Right lobe of liver (tissue), 6 donors: ENCODE results near the gene TMTC1. TPM values are rescaled to one million over a fixed set of nuclear protein-coding genes. Genes with fewer than 3 reads are reported as not detected.

Experiments used
- ATAC-seq, 4 donors: fragments of 200-7000 bp; cut with Tn5 transposase; one replicate each; pipeline ENCODE4 v1.9.1; 2020; ENCODE audit warnings: mild to moderate bottlenecking in 4 of 4, moderate library complexity in 4 of 4
- DNase-seq, 3 donors: peaks; one replicate each; pipeline ENCODE4 v3.0.0-alpha.2; 2020
- H3K27ac ChIP-seq, 3 donors: fragments of 200-600 bp; one replicate each; pipeline ENCODE4 v1.8.0; 2022
- H3K27me3 ChIP-seq, 2 donors: fragments of 200-600 bp; one replicate each; pipeline ENCODE4 v1.8.0; 2022
- H3K36me3 ChIP-seq, 4 donors: fragments of 200-600 bp; sonication (generic) in 1 of 4; one replicate each; pipeline versions ENCODE4 v1.5.1 to v1.8.0; 2017 to 2022; ENCODE audit warnings: control low read depth in 1 of 4
- H3K4me1 ChIP-seq, 4 donors: fragments of 200-600 bp; sonication (generic) in 1 of 4; one replicate each; pipeline versions ENCODE4 v1.5.1 to v1.8.0; 2017 to 2022; ENCODE audit warnings: control low read depth in 1 of 4
- H3K4me3 ChIP-seq, 3 donors: fragments of 200-600 bp; one replicate each; pipeline ENCODE4 v1.8.0; 2022
- H3K9me3 ChIP-seq, 4 donors: fragments of 200-600 bp; sonication (generic) in 1 of 4; one replicate each; pipeline versions ENCODE4 v1.5.1 to v1.8.0; 2017 to 2022; ENCODE audit warnings: control low read depth in 1 of 4
- POLR2A ChIP-seq: fragments of 450-650 bp; IDR thresholded peaks from one replicate; pipeline ENCODE4 v1.6.1; 2017; ENCODE audit warnings: antibody characterized with exemption, mild to moderate bottlenecking
- WGBS: methylation state at CpG from one replicate; pipeline ENCODE4 v1.1.6; 2018; ENCODE audit warnings: low coverage, low lambda C conversion rate; ENCODE audit not compliant: insufficient coverage; ENCODE audit errors: missing lambda C conversion rate; 5-methylcytosine and 5-hydroxymethylcytosine counted together
- intact Hi-C, 2 donors: fragments of 100-400 bp; cut with DNase I; formaldehyde crosslinking; loops; one replicate each; pipeline versions ENCODE4 v1.11.2 to v1.14.1; 2022
- total RNA-seq, 6 experiments: library from RNA; depleted of rRNA in 2 of 6; stranded (reverse); fragments of >200 nt in 2 of 6; fragmentation: NEBNext Ultra II Directional in 3 of 6; extraction: Animal tissue kit (Norgen Biotek cat#: 25700) in 3 of 6; gene quantifications; one replicate each; pipeline versions ENCODE4 v1.1.0 to v1.2.4, GENCODE V29; 2016 to 2023
- TF ChIP-seq, protein P1 (sequence below), 4 donors: fragments of 200-600 bp in 3 of 4; fragments of 450-650 bp in 1 of 4; IDR thresholded peaks; one replicate each; pipeline versions ENCODE4 v1.5.1 to v1.8.0; 2016 to 2022; ENCODE audit warnings: antibody characterized with exemption in 4 of 4, mild to moderate bottlenecking in 2 of 4
- donor health status: DM: no; HTN: yes; CAD: no.
- donor health status: DM: no; HTN: no; CAD: no.
- donor health status: DM: no; HTN: no; CAD: no.
- donor health status: DM: no; HTN: yes; CAD: no.
- donor health status: DM: no; HTN: yes; CAD: no.

TMTC1 gene
- total RNA-seq, 6 experiments from 2014 or later, result 3.0 to 4.2 (median 3.5) TPM

DNA sequence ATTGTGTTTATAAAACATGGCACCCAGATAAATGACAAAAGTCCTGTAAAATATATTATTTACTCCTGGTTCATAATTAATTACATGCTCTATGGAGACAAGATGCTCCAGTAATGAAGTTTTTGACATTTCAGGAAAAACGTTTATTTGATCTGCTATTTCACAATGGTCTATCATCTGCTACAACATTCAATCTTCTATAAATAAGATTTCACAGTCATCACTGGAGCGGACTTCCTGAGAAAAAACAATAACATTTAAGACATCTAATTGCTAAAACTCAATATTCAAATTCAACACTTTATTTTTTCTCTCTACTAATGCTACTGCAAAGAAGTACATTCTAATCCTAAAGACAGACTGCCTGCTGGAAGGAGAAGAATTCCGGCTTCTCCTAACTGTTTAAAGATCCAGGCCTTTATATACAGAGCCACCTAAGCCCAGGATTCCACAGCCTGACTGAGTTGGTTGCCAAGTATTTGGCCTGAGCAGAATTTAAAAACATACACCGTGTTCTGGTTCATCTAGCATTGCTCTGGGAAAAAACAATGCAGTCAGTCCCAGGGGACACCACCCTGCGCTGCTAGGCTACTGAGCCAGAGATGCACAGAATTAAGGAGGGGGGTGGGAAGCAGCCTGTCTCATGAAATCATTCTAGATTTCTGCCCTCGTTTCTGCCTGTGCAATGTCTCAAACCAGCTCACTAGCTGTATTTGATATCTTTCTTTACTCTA, 58.0 kb downstream of the TMTC1 start:
- ATAC-seq (no peak), DNase-seq (no peak)
- H3K4me3 ChIP-seq, result no peak overlapping the region
- no peak overlapping the region for H3K27ac ChIP-seq
- no peaks in the 10 kb centered on the region for H3K9me3 ChIP-seq
- H3K36me3 ChIP-seq, result no peaks in the 10 kb centered on the region
- 63% methylated on average over 6 of the region's 6 CpGs for WGBS
- H3K4me1 ChIP-seq, result no peaks in the 10 kb centered on the region
- intact Hi-C loops, result no loop called here
- no peaks in the 10 kb centered on the region for H3K27me3 ChIP-seq
- no peak for TF ChIP-seq POLR2A
- TF ChIP-seq, protein P1, sequence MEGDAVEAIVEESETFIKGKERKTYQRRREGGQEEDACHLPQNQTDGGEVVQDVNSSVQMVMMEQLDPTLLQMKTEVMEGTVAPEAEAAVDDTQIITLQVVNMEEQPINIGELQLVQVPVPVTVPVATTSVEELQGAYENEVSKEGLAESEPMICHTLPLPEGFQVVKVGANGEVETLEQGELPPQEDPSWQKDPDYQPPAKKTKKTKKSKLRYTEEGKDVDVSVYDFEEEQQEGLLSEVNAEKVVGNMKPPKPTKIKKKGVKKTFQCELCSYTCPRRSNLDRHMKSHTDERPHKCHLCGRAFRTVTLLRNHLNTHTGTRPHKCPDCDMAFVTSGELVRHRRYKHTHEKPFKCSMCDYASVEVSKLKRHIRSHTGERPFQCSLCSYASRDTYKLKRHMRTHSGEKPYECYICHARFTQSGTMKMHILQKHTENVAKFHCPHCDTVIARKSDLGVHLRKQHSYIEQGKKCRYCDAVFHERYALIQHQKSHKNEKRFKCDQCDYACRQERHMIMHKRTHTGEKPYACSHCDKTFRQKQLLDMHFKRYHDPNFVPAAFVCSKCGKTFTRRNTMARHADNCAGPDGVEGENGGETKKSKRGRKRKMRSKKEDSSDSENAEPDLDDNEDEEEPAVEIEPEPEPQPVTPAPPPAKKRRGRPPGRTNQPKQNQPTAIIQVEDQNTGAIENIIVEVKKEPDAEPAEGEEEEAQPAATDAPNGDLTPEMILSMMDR (IDR thresholded peaks at IDR 0.05), result no peak

DNA sequence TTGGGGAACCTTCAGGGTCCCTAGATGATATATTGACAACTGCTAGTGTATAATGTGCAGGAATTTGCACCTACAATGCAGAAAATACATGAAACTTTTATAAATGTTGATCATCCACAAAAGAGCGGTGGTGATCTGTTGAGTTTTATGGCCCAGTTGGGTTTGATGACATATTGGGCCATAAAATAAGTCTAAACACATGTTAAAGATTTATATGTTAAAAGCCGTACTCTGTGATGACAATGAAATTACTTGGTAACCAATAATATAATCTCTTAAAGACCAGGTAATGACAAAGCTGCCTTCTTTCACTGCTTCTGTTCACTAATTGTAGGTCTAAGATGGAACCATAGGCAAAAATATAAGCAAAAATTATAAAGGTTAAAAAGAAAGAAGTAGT, 61.6 kb downstream of the TMTC1 start:
- Histone ChIP-seq H3K4me1 (no peaks in the 10 kb centered on the region), H3K27ac (no peak overlapping the region), H3K27me3 (no peaks in the 10 kb centered on the region), H3K4me3 (no peak overlapping the region), H3K9me3 (no peaks in the 10 kb centered on the region), H3K36me3 (no peaks in the 10 kb centered on the region)
- 82% methylated on average over 2 of the region's 2 CpGs for WGBS
- DNase-seq (no peak), ATAC-seq (no peak)
- intact Hi-C loops, result no loop called here
- no peak for TF ChIP-seq POLR2A
- TF ChIP-seq, protein P1 (IDR thresholded peaks at IDR 0.05), result no peak

DNA sequence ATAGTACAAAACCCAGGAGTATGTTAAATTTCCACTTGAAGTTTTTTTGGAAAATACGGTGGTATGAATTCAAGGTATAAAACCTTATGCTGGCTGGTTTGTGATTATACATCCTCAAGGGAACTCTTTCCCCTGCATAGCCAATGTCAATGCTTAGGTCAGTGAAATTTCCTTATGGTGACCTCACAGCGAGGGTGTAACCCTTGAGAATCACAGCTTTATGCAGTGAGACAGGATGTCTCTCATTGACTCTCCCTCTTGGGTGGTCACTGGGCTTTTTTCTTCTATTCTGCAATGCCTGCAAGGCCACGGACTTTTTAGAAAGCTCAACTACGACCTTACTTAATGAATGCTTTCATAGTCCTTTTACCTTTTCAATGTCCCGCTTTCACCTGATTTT, 64.4 kb downstream of the TMTC1 start:
- intact Hi-C loops, result no loop called here
- H3K27me3 ChIP-seq, result no peaks in the 10 kb centered on the region
- no peaks in the 10 kb centered on the region for H3K4me1 ChIP-seq
- H3K4me3 ChIP-seq, result no peak overlapping the region
- no peak for TF ChIP-seq POLR2A
- TF ChIP-seq, protein P1 (IDR thresholded peaks at IDR 0.05), result no peak
- no peaks in the 10 kb centered on the region for H3K9me3 ChIP-seq
- no peak overlapping the region for H3K27ac ChIP-seq
- ATAC-seq (no peak), DNase-seq (no peak)
- H3K36me3 ChIP-seq, result no peaks in the 10 kb centered on the region
- WGBS, result 70% methylated on average over 5 of the region's 5 CpGs

DNA sequence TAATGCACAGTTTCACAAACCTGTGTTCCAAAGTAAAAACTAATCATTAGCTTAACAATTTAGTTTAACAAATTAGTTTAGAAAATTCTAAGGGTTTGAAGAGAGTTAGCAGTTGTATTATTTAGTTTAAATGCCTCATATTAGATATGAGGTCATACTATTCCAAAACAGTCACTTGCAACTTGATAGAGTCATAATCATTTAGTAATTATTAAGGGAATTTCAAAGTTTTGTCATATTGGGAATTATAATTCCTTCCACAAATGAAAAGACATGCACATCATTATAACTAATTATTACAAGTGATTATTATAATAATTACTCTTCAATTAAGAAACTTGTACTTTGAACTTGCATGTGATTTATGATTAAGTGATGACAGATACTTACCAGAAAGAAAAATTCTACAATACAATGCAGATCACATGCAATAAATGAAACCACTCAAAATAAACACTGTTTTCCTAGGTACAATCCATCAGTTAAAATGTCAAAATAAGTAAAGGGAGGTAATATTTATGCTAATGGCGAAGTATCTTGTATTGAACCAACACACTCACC, 66.1 kb downstream of the TMTC1 start:
- TF ChIP-seq POLR2A, result no peak
- TF ChIP-seq, protein P1 (IDR thresholded peaks at IDR 0.05), result no peak
- WGBS, result 0% methylated on average over 1 of the region's 1 CpG
- no peaks in the 10 kb centered on the region for H3K27me3 ChIP-seq
- H3K4me3 ChIP-seq, result no peak overlapping the region
- DNase-seq, result no peak
- no peaks in the 10 kb centered on the region for H3K36me3 ChIP-seq
- ATAC-seq, result no peak
- intact Hi-C loops, result no loop called here
- no peak overlapping the region for H3K27ac ChIP-seq
- no peaks in the 10 kb centered on the region for H3K4me1 ChIP-seq
- H3K9me3 ChIP-seq, result no peaks in the 10 kb centered on the region
